Heart left ventricle (tissue), 13 donors: ENCODE data around the gene ZFAND6.

ENCODE experiments used
- POLR2A ChIP-seq, 2 donors: fragments of 450-650 bp; IDR thresholded peaks; one replicate each; pipeline ENCODE4 v1.6.1; 2017; ENCODE audit warnings: antibody characterized with exemption in 2 of 2, mild to moderate bottlenecking in 2 of 2, moderate library complexity in 2 of 2
- TF ChIP-seq, protein P1 (sequence below), 12 donors: fragments of 200-600 bp; sonication (generic) in 4 of 12; IDR thresholded peaks; one replicate each; pipeline versions ENCODE4 v1.5.0 to v1.8.0; 2018 to 2022; ENCODE audit warnings: antibody characterized with exemption in 12 of 12, mild to moderate bottlenecking in 5 of 12
- donor health status: ischemic (EF 13 %, LVEDD 7.1; RV severe dilation, severe dysfunction).
- donor health status: DM: no; HTN: yes; CAD: no.
- donor health status: DM: no; HTN: no; CAD: no.
- donor health status: ischemic (EF 25% LVEDD 6.9; RV normal size, moderate dysfunction).
- donor health status: ischemic (EF 25% LVEDD 5.7; RV mildly dilated, moderate dysfunction).
- donor health status: ischemic (EF 35%, LVEDD 5.7; RV mildly dilated, moderate dysfunction).
- donor health status: nonischemic (EF 11% LVEDD 7.7; RV severe dilation, severe dysfunction).
- donor health status: DM: yes; HTN: yes; CAD: no.
- donor health status: PGD.
- donor health status: ischemic (EF 29% LVEDD 5.4; RV normal size, mild dysfunction).
- donor health status: nonischemic (EF 23%, LVEDD 6.1; RV moderate dilation, normal function).

DNA sequence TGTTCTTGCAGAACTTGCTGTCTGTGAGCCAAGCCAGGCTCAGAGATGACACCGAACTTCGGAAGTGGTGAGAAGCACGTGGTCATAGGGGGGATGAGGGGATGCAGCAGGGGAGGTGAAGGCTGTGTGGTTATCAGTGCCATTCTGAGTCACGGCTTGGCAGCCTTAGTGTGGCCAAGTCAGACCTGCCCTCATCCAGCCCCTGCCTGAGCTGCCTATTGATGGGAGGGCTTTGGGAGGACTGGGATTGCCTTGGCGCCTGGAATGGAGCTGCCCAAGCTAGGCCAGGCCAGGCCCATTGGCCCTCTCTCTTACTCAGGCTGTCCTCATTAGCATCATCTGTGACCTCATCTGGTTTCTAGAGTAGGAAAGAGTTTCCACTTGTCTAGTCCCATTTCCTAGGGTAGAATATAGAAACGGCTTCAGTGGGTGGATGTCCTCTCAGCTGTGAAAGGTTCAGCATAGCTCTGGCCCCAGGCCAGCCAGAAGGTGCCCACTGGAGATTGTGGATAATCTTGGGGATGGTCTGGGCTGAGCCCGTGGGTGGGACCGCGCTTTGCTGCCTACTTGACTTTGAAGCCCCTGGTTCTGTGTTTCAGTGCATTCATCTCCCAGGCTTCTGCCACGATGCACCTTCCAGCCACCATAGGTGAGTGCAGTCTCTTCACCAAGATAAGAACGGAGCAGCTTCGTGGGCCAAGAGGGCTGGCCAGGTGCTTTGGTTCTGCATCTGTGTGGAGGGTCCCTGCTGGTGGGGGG, 100.5 kb downstream of the ZFAND6 start:
- TF ChIP-seq, protein P1, sequence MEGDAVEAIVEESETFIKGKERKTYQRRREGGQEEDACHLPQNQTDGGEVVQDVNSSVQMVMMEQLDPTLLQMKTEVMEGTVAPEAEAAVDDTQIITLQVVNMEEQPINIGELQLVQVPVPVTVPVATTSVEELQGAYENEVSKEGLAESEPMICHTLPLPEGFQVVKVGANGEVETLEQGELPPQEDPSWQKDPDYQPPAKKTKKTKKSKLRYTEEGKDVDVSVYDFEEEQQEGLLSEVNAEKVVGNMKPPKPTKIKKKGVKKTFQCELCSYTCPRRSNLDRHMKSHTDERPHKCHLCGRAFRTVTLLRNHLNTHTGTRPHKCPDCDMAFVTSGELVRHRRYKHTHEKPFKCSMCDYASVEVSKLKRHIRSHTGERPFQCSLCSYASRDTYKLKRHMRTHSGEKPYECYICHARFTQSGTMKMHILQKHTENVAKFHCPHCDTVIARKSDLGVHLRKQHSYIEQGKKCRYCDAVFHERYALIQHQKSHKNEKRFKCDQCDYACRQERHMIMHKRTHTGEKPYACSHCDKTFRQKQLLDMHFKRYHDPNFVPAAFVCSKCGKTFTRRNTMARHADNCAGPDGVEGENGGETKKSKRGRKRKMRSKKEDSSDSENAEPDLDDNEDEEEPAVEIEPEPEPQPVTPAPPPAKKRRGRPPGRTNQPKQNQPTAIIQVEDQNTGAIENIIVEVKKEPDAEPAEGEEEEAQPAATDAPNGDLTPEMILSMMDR (IDR thresholded peaks at IDR 0.05): no peak
- no peak for TF ChIP-seq POLR2A (IDR thresholded peaks at IDR 0.05)
